ENCODE data around the gene HAGH. TPM values are rescaled to one million over a fixed set of nuclear protein-coding genes. Genes with fewer than 3 reads are reported as not detected.
"Not testable (repeated sequence)": the region's sequence is repeated elsewhere in the genome, so short reads cannot be mapped to it uniquely, and the experiment has no call there.

Gene HAGH
- 10 to 100 TPM; 36.1 to 48.2 TPM for total RNA-seq
- long read RNA-seq, donor 1, transcript HAGH-202 (9 exons, 2,984 nt): major isoform, 11 of 28 reads
- long read RNA-seq, donor 1, partial matches to known transcripts: 6 of 28 reads
- long read RNA-seq, donor 1, other reads (novel, unspliced or antisense): 8 of 28 reads
- long read RNA-seq, donor 2, transcript HAGH-202 (9 exons, 2,984 nt): major isoform, 49 of 66 reads
- long read RNA-seq, donor 2, partial matches to known transcripts: 10 of 66 reads
- long read RNA-seq, donor 2, other reads (novel, unspliced or antisense): 6 of 66 reads

DNA sequence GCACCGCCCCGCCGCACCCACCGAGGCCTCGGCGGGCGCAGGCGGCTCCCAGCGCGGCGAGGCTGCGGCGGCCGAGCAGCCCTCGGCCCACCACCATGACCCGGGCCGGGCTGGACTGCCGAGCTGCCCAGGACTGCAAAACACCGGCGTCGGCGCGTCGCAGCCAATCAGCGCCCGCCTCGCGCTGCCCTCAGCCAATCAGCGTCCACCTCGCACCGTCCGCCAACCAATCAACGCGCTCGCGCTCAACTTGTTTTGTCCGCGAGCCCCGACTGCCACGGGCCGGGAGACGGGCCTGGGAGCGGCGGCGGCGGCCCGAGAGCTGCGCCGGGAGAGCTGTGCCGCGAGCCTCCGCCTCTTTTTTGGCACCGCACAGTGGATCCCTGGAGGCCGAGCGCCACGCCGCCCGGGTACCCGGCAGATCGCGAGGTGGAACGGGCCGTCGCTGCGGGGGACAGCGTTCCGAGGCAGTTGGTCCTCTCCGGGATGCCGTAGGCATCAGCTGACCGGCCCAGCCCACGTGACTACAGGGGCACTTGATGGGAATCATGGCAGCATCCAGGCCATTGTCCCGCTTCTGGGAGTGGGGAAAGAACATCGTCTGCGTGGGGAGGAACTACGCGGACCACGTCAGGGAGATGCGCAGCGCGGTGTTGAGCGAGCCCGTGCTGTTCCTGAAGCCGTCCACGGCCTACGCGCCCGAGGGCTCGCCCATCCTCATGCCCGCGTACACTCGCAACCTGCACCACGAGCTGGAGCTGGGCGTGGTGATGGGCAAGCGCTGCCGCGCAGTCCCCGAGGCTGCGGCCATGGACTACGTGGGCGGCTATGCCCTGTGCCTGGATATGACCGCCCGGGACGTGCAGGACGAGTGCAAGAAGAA is at the start of gene HAGH, which contains the start of gene FAHD1:
TSS of gene HAGH (minus strand) at position 135 of the 883 bp plus-strand sequence. CDS start at position 97, 38 bp downstream.
TSS of gene FAHD1 (plus strand) at position 516 of the 883 bp plus-strand sequence. CDS start at position 549, 33 bp downstream.
- DNase-seq (ENCODE audit: low spot score): peak; percentile 98
- intact Hi-C loops (cut with DNase I): loop anchor here in 1 of 2 donors (10.0 kb wide), 1 partner anchor 1758 kb away; no protein-coding TSS in a partner anchor

DNA sequence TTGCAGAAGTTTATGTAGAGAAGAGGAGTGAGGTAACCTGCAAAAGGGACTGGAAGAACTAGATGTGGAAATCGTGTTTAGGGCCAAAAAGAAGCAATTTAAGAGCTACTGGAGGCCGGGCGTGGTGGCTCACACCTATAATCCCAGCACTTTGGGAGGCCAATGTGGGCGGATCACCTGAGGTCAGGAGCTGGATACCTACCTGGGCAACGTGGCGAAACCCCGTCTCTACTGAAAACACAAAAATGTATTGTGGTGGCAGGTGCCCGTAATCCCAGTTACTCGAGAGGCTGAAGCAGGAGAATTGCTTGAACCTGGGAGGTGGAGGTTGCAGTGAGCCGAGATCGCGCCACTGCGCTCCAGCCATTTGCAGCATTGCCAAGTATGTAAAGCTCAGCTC is 49.4 kb upstream of the HAGH start:
- intact Hi-C loops (cut with DNase I); DNase-seq (ENCODE audit: low spot score): not testable (repeated sequence)

DNA sequence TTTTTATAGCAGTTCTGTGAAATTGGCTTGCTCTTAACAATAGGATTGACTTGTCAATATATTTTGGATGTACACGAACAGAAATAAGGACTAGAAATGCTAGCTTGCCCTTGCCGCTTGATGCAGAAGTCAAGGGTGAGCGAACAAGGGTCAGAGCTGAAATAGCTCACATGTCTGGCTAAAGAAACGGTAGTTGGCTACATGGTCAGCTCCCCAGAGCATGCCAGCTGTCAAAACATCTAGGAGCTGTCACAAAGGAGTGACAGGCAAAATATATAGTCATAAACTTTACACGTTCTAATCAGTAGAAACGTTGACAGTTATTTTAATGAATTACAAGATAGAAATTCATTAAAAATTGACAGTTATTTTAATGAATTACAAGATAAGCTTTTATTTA is 48.2 kb upstream of the HAGH start:
- intact Hi-C loops (cut with DNase I): no loop called here
- DNase-seq (ENCODE audit: low spot score): no peak

DNA sequence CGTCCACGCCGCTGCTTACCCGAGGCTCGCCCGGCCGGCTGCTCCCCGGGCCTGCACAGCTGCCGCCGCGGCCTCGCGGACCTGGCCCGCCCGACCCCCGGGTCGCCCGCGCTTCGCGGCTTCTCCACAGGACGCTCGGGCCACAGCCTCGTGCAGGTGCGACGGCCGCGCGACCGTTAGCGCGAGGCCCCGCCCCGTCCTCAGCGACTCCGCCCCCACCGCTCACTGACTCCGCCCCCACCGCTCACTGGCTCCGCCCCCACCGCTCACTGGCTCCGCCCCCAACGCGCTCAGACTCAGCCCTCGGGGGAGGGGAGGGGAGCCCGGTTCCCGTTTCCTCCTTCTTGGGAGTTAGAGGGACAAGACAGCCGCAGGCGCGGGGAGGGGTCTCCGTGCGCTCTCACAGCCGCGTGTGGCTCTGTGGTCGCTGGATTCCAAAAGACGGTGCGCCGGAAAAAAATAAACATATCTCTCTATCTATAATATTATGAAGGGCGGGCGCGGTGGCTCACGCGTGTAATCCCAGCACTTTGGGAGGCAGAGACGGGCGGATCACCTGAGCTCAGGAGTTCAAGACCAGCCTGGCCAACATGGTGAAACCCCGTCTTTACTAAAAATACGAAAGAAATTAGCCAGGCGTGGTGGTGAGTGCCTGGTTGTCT is 45.5 kb upstream of the HAGH start, which contains the start of gene MEIOB:
TSS of gene MEIOB (minus strand) at position 191 of the 662 bp plus-strand sequence. CDS start 3,989 bp downstream, outside the sequence.
- DNase-seq (ENCODE audit: low spot score): no peak
- intact Hi-C loops (cut with DNase I): no loop called here

DNA sequence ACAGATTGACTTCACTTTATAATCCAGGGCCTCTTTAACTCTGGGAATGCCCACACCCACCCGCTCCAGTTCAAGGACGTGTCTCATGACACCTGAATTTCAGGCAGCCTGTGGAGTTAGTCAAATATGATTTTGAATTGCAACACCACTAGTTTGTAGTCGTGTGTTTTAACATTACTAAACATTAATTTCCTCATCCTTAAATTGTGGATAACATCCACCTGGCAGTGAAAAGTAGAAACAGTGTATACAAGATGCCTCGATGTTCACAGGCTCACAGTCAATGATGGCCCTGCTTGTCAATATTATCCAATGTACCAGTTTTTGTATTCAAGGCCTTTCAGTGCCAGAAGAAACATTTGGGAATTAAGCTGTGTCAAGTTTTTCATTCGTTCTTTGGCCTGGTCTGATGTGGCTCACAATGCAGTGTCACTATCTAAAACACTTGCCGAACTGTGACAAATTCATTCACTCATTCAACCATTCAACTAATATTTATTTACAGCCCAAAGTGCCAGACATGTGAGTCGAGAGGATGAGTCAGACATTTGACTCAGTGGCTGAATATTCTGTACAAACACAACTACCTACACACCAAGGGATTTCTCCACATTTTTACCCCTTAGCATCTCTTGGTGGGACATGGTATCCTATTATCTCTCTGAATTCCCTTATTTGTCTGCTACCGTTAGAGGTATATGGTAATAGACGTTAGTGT is 43.9 kb upstream of the HAGH start:
- intact Hi-C loops (cut with DNase I): no loop called here
- DNase-seq (ENCODE audit: low spot score): no peak

DNA sequence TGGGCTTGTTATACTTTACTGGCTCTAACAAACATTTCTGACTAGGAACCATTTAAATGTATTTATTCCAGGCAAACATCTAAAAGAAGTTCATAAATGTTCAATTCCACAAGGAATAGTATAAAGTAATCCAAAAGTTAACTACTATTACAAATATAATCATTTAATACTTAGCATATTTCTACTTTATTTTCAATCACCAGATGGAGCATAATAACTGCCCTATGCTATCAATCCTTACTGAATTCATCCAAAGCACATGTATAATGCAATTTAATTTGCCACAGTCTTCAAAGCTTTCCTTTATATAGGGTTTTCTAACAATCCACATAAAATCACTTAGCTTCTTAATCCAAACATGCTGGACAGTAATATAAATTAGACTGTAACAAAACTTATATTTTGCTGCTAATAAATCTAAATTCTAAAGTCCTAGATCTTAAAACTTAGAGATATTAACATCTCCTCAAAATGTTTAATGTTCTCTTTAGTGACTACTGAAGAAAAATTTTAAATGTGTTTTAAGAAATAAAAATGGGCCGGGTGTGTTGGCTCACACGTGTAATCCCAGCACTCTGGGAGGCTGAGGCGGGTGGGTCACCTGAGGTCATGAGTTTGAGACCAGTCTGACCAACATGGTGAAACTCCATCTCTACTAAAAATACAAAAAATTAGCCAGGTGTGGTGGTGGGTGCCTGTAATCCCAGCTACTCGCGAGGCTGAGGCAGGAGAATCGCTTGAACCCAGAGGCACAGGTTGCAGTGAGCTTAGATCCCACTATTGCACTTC is 39.5 kb upstream of the HAGH start:
- no peak for DNase-seq (ENCODE audit: low spot score)
- intact Hi-C loops (cut with DNase I): loop anchor here in 1 of 2 donors (2.0 kb wide), 1 partner anchor 63 kb away; no protein-coding TSS in a partner anchor

DNA sequence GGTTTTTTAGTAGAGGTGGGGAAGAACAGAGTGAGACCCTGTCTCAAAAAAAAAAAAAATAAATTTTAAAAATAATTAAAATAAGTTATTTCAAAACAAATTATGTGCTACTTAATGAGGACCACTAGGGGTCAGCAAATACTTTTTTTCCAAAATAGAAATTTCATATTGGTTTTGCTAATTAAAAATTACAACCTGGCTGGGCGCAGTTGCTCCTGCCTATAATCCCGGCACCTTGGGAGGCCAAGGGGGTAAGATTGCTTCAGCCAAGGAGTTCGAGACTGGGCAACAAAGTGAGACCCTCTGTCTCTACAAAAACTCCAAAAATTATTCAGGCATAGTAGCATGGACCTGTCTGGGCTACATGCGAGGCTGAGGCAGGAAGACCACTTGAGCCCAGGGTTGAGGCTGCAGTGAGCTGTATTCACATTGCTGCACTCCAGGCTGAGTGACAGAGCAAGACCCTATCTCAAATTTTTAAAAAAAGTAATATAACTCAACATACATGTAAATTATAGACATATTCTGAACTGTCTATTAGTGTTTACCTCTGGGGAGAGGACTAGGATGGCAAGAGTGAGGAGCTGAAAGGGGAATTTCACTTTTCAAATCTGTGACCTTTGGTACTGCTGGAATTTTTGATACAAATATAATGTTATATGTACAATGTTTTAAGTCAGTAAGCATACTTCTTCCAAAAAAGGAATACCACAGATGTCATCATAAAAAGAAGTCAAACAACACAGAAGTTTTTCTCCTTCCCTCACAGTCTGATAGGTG is 37.2 kb upstream of the HAGH start:
- intact Hi-C loops (cut with DNase I): loop anchor here (2.0 to 5.0 kb wide), 2 partner anchors 65 to 68 kb away; no protein-coding TSS in a partner anchor
- no peak for DNase-seq (ENCODE audit: low spot score)

DNA sequence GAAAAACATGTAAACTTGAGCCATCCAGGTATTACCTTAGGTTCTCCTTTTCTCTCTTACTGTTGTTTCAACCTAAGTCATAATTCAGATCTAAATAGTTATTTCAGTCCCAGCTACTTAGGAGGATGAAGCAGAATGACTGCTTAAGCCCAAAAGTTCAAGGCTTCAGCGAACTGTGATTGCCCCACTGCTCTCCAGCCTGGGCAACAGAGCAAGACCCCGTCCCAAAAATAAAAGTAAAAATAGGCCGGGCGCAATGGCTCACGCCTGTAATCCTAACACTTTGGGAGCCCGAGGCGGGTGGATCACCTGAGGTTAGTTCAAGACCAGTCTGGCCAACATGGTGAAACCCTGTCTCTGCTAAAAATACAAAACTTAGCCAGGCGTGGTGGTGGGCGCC is 35.8 kb upstream of the HAGH start:
- intact Hi-C loops (cut with DNase I): loop anchor here in 1 of 2 donors (5.0 kb wide), 1 partner anchor 70 kb away; no protein-coding TSS in a partner anchor

DNA sequence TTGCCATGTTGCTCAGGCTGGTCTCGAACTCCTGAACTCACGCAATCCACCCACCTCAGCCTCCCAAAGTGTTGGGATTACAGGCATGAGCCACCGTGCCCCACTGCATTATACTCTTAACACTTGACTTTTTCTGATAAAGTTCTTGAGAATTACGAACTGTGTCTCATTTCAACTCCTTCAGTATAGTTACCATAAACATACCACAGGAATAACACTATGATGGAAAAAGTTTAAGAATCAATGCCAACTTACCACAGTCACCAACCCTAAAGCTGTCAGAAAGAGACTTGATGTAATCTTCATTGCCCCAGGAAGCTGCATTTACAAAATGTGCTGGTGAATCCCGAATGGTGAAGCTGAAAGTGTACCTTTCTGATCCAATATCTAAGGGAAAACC is 35.1 kb upstream of the HAGH start:
- intact Hi-C loops (cut with DNase I): loop anchor here in 1 of 2 donors (5.0 kb wide), 1 partner anchor 71 kb away; no protein-coding TSS in a partner anchor
- DNase-seq (ENCODE audit: low spot score): no peak

More for the DNA sequence above, 35.8 kb upstream of the HAGH start:
- DNase-seq (ENCODE audit: low spot score): no peak

DNA sequence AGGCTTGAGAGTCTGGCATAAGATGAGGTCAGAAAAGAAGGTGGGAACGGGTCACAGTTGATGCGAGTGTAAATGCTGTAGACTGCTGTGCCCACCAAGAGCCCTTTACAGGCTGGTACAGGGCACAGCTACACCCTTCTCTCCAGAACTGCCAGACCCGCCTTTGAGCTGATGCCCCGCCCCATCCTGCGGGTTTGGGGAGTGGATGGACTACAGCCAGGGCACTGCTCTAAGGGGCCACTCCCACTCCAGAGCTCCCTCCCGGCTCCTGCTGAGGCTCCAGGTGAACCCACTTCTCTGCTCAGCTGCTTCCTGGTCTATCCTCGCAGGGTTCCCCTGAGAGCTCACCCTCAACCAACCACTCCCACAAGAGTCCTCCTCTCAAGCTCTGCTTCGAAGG is 33.0 kb upstream of the HAGH start:
- intact Hi-C loops (cut with DNase I): loop anchor here in 1 of 2 donors (5.0 kb wide), 1 partner anchor 73 kb away; no protein-coding TSS in a partner anchor
- no peak for DNase-seq (ENCODE audit: low spot score)

DNA sequence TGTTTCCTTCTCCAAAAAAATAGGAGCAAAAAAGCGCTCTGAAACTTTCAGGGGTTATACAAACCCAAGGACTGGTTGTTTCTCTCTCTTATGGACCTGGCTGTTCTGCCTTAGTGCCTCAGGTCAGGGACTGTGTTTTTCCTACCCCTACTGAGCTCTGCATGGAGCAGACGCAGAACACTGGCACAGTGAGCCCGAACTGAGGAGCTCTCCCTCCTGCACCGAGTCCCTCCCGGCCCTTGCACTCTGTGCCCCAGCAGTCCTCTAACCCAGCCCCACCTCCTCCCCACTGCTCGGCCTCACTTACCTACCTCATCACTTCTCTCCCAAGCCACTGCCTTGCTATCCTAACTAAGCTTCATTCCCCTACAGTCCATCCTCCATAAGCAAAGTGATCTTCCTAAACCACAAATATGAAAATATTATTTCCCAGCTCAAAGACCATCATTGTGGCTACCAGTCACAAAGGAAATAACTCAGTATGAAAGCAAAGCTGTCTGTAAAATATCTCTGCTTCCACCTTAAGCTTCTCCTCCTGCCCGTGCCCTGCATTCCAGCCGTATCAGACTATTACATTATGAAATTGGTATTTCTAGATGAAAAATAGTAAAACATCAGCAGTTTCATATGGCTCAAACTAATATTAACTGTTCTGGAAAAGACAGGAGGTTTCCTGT is 31.7 kb upstream of the HAGH start:
- intact Hi-C loops (cut with DNase I): no loop called here
- DNase-seq (ENCODE audit: low spot score): no peak

DNA sequence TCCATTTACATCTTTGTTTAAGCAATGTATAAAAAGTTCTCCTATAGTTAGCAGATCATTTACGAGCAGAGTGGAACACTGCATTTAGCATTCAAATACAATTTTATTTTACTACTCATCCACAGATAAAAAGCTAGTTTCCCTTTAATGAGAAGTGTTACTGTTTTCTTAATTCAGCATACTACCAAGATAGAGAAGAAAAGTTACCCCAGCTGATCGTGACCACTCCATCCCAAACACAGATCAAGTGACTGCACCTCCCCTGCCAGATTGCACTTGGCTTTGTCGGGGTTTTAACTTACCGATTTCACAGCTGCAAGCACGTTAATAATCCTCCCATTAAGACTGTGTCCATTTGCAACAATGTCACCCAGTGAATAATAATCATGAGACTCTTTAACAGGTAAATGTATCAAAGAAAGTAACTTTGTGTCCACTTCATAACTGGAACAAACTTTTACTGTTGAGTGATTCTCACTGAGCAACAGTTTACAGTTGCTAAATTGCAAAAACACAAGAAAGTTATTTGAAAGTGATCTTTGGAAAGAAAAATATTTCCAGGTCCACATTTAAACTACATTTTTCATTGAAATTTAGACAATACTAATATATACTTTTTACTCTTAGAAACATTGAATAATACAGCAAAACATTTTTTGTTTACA is 30.9 kb upstream of the HAGH start:
- intact Hi-C loops (cut with DNase I): no loop called here
- DNase-seq (ENCODE audit: low spot score): no peak

DNA sequence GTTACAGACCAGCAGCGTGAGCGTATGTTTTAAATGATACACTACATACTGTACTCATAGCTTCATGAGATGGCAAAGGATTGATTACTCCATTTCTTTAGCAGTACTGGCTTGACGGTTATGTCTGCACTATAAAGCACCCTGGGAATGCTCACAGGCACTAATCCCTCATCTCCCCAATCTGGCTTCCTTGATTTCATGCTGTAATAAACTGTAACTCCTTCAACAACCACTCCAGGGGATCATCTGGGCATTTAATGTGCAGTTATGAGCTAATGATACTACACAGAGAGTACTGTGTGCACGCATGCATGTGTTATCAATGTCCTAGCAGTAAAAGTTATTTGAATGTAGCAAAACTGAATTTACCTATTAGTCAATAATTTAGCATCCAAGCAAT is 25.2 kb upstream of the HAGH start:
- intact Hi-C loops (cut with DNase I): loop anchor here in 1 of 2 donors (5.0 kb wide), 1 partner anchor 71 kb away; no protein-coding TSS in a partner anchor
- DNase-seq (ENCODE audit: low spot score): no peak

DNA sequence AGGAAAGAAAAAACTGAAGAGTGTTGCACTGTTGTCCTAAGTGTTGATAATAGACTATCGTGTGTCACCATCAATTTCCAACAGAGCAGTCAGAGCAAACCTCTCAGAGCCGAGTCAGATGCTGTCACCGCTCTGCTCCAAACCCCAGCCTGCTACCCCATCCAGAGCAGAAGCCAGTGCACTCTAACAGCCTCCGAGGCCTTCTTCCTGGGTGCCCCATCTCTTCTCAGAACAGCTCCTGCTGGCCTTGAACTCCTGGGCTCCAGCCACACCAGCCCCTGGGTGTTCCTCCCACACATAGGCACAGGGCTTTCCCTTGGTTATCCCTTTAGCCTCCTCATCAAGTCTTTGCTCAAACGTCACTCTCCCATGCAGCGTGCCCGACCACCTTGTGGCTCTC is 24.4 kb upstream of the HAGH start:
- intact Hi-C loops (cut with DNase I): loop anchor here in 1 of 2 donors (5.0 kb wide), 1 partner anchor 71 kb away; no protein-coding TSS in a partner anchor

DNA sequence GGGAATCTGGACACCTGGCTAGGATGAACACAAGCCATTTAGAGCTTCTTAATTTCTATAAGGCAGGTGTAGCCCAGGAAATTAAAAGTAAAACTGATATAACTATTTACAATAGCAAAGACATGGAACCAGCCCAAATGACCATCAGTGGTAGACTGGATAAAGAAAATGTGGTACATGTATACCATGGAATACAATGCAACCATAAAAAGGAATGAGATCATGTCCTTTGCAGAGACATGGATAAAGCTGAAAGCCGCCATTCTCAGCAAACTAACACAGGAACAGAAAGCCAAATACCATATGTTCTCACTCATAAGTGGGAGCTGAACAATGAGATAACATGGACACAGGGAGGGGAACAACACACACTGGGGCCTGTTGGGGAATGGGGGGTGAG is 19.8 kb upstream of the HAGH start:
- intact Hi-C loops (cut with DNase I): no loop called here
- no peak for DNase-seq (ENCODE audit: low spot score)

More for the DNA sequence above, 24.4 kb upstream of the HAGH start:
- DNase-seq (ENCODE audit: low spot score): no peak

DNA sequence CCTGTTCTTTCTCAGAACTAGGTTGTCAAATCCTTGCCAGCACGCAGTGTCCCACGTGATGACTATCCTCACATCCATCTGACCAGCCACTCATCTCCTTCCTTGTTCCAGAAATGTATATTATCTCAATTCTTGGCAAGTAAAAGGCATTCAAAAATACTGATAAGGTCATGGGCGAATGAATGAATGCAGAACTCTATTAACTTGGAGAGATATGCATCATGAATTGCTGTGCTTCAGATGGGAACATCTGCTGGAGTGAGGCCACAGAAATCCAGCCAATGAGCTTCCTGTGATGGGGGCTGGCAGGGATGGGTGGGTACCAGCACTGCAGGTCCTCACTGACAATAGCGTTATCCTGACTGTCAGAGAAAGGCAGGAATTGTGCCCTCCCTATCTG is 19.4 kb upstream of the HAGH start:
- intact Hi-C loops (cut with DNase I): no loop called here

More for the DNA sequence above, 19.4 kb upstream of the HAGH start:
- DNase-seq (ENCODE audit: low spot score): no peak
